ENCODE measurements around the gene TBX21. TPM values are rescaled to one million over a fixed set of nuclear protein-coding genes. Genes with fewer than 3 reads are reported as not detected.

The TBX21 gene
- total RNA-seq, 4 donors from 2014 or later, result 0.80 TPM; not detected in 3

DNA sequence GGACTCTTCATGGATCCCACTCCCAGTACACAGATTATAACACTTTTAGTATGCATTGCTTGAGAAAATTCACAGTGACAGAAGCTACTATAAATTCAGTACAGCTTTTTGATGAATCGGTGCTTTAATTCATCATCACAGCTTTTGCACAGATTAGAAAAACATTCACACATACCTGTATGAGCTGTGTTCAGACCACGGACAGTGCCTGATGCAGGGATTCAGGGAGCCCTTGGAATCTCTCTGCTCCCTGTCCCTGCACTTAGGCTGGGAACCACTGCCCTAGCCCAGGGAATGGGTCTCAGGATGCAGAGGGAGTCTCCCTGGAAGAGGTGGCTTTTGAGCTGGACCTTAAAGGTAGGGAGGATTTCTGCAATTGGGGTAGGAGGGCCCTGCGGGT lies 25.2 kb upstream of the TBX21 start:
- Histone ChIP-seq H3K9me3 (no peaks in the 10 kb centered on the region), H3K4me1 (peaks cover 17% of the 10 kb centered on the region), H3K36me3 (peaks cover 21% of the 10 kb centered on the region), H3K4me3 (no peak overlapping the region), H3K27ac (no peak overlapping the region), H3K27me3 (no peaks in the 10 kb centered on the region)
- 92% methylated on average over 3 of the region's 3 CpGs for WGBS
- no peak for DNase-seq (ENCODE audit: low spot score in 2 of 2)
- TF ChIP-seq POLR2A (IDR thresholded peaks at IDR 0.05) (no peak), EP300 (IDR thresholded peaks at IDR 0.05) (no peak), POLR2AphosphoS5 (IDR thresholded peaks at IDR 0.05) (no peak)
- TF ChIP-seq, protein P1, sequence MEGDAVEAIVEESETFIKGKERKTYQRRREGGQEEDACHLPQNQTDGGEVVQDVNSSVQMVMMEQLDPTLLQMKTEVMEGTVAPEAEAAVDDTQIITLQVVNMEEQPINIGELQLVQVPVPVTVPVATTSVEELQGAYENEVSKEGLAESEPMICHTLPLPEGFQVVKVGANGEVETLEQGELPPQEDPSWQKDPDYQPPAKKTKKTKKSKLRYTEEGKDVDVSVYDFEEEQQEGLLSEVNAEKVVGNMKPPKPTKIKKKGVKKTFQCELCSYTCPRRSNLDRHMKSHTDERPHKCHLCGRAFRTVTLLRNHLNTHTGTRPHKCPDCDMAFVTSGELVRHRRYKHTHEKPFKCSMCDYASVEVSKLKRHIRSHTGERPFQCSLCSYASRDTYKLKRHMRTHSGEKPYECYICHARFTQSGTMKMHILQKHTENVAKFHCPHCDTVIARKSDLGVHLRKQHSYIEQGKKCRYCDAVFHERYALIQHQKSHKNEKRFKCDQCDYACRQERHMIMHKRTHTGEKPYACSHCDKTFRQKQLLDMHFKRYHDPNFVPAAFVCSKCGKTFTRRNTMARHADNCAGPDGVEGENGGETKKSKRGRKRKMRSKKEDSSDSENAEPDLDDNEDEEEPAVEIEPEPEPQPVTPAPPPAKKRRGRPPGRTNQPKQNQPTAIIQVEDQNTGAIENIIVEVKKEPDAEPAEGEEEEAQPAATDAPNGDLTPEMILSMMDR (IDR thresholded peaks at IDR 0.05), result no peak

DNA sequence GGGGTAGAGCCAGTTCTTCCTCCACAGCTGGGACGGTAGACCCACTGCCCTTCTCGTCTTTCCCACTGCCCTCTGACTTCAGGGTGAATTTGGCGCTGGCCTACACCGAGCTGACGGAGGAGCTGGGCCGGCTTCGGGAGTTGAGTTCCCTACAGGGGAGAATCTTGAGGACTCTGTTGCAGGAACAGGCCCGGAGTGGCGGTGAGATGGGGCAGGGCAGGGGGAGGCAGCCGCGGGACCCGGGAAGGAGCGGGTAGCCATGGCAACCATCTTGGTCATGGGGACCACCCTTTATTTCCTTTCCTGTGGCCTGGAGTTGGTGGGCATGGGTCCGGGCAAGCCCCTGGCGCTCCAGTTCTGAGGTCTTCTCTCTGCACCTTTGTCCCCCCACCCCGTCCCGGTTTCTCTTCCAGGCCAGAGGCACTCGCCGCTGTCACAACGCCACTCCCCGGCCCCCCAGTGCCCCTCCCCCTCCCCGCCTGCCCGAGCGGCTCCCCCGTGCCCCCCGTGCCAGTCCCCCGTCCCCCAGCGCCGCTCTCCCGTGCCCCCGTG lies 24.6 kb upstream of the TBX21 start:
- TF ChIP-seq POLR2AphosphoS5 (IDR thresholded peaks at IDR 0.05) (no peak), POLR2A (IDR thresholded peaks at IDR 0.05) (no peak), EP300 (IDR thresholded peaks at IDR 0.05) (no peak)
- TF ChIP-seq, protein P1 (IDR thresholded peaks at IDR 0.05), result no peak
- Histone ChIP-seq H3K4me3 (peak overlapping the region; percentile 25), H3K4me1 (peaks cover 17% of the 10 kb centered on the region), H3K27me3 (peaks cover 1% of the 10 kb centered on the region), H3K27ac (no peak overlapping the region), H3K9me3 (no peaks in the 10 kb centered on the region), H3K36me3 (peaks cover 21% of the 10 kb centered on the region)
- DNase-seq (ENCODE audit: low spot score in 2 of 2), result no peak
- 82% methylated on average over 22 of the region's 31 CpGs for WGBS

DNA sequence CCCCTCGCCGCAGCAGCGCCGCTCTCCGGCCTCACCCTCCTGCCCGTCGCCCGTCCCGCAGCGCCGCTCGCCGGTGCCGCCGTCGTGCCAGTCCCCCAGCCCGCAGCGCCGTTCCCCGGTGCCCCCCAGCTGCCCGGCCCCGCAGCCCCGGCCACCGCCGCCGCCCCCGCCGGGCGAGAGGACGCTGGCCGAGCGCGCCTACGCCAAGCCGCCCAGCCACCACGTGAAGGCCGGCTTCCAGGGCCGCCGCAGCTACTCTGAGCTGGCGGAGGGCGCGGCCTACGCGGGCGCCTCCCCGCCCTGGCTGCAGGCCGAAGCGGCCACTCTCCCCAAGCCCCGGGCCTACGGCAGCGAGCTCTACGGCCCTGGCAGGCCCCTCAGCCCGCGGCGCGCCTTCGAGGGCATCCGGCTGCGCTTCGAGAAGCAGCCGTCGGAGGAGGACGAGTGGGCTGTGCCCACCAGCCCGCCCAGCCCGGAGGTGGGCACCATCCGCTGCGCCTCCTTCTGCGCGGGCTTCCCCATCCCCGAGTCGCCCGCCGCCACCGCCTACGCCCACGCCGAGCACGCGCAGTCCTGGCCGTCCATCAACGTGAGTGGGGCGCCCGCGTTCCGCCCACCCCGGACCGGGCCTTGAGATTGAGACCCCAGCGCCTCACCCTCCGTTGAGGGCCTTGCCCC lies 24.0 kb upstream of the TBX21 start:
- Histone ChIP-seq H3K27ac (no peak overlapping the region), H3K4me3 (peak overlapping the region; percentile 25), H3K4me1 (peaks cover 17% of the 10 kb centered on the region), H3K9me3 (no peaks in the 10 kb centered on the region), H3K27me3 (peaks cover 8% of the 10 kb centered on the region), H3K36me3 (peaks cover 21% of the 10 kb centered on the region)
- DNase-seq (ENCODE audit: low spot score in 2 of 2), result no peak
- WGBS, result 73% methylated on average over 59 of the region's 89 CpGs
- TF ChIP-seq POLR2AphosphoS5 (IDR thresholded peaks at IDR 0.05) (no peak), POLR2A (IDR thresholded peaks at IDR 0.05) (no peak), EP300 (IDR thresholded peaks at IDR 0.05) (no peak)
- TF ChIP-seq, protein P1 (IDR thresholded peaks at IDR 0.05), result no peak

DNA sequence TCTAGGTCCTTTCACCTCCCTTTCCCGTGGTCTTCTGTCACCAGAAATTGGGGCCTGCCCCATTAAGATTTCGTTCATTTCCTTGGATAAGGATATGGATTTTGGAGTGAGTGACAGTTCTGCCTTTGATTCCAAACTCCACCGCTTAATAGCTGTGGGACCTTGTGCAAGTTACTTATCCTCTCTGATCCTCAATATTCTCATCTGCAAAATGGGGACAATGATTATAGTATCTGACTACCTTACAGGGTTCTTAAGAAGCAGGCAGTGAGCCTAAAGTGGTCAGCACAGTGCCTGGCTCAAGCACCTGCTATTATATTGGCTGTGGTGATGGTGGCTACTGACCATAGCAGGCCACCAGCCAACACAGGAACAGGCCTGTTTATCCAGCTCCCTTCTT lies 23.4 kb upstream of the TBX21 start:
- Histone ChIP-seq H3K4me3 (no peak overlapping the region), H3K36me3 (peaks cover 21% of the 10 kb centered on the region), H3K9me3 (no peaks in the 10 kb centered on the region), H3K4me1 (peaks cover 17% of the 10 kb centered on the region), H3K27ac (no peak overlapping the region), H3K27me3 (peaks cover 10% of the 10 kb centered on the region)
- no peak for TF ChIP-seq POLR2A (IDR thresholded peaks at IDR 0.05)
- no peak for TF ChIP-seq EP300 (IDR thresholded peaks at IDR 0.05)
- TF ChIP-seq, protein P1 (IDR thresholded peaks at IDR 0.05), result no peak
- TF ChIP-seq POLR2AphosphoS5 (IDR thresholded peaks at IDR 0.05), result no peak
- no peak for DNase-seq (ENCODE audit: low spot score in 2 of 2)
- WGBS, result 87% methylated on average over 3 of the region's 3 CpGs

DNA sequence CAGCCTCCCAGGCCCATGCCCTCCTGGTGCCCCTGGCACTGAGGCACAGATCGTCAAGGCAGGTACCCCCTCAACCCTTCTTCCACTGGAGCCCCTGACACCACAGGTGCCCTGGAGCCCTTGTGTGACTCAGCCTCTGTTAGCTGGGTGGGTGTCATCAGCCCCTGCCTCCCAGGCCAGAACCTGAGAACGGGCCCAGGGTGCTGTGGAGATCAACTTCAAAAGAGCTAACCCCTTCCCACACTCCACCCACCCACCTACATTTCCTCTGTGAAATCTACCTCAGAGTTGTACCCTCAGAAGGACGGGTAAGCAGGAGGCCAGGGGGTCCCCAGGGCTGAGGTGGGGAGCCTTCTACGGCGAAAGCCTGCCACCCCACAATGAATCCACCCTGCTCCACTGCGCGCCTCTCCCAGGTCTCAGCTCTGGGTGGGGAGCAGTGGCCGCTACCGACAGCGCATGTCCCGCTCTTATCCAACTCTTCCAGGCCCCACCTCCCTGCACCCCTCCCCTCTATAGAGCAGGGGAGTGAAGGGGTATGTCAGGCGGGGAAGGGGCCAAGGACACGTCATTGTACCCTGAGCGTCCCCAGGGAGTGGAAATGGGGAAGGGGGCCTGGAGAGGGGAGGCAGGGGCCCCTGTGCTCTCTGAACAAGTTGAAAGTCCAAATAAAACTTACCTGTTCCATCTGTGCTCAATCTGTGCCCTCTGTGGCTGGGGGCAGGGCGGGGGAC lies 21.5 kb upstream of the TBX21 start:
- Histone ChIP-seq H3K4me1 (peaks cover 9% of the 10 kb centered on the region), H3K9me3 (no peaks in the 10 kb centered on the region), H3K27ac (no peak overlapping the region), H3K36me3 (peaks cover 21% of the 10 kb centered on the region), H3K27me3 (peaks cover 10% of the 10 kb centered on the region), H3K4me3 (no peak overlapping the region)
- WGBS, result 94% methylated on average over 14 of the region's 15 CpGs
- DNase-seq (ENCODE audit: low spot score in 2 of 2), result no peak
- TF ChIP-seq POLR2AphosphoS5 (IDR thresholded peaks at IDR 0.05) (no peak), EP300 (IDR thresholded peaks at IDR 0.05) (no peak), POLR2A (IDR thresholded peaks at IDR 0.05) (no peak)
- TF ChIP-seq, protein P1 (IDR thresholded peaks at IDR 0.05), result no peak

Data from suprapubic skin (tissue), 4 donors.